Stimulated activated naive B cell treated with anti-CD40 and anti-IgM and Interleukin-4, amounts not matched to agents 10 μg/mL and 1 μg/mL and 100 μg/mL, for 72 hours (primary cell): Measurements from ENCODE around the gene GPC2.
"Not testable (repeated sequence)": the region's sequence is repeated elsewhere in the genome, so short reads cannot be mapped to it uniquely, and the experiment has no call there.

Experiments used
- ATAC-seq, 2 donors: fragments of 150-1000 bp; cut with Tn5 transposase; replicated peaks; 2 replicates each; pipeline ENCODE4 v1.10.0; 2021; ENCODE audit warnings: moderate library complexity in 1 of 2
- DNase-seq: peaks from one replicate; pipeline ENCODE4 v3.0.0; 2021
- H3K27ac Mint-ChIP-seq: one replicate; pipeline ENCODE4 v1.8.0; 2022; ENCODE audit warnings: mild to moderate bottlenecking, mixed read lengths
- H3K27me3 Mint-ChIP-seq, 2 donors: one replicate each; pipeline ENCODE4 v1.8.0; 2022; ENCODE audit warnings: mixed read lengths in 2 of 2
- H3K36me3 Mint-ChIP-seq, 2 donors: one replicate each; pipeline ENCODE4 v1.8.0; 2022; ENCODE audit warnings: mixed read lengths in 2 of 2, mild to moderate bottlenecking in 1 of 2
- H3K4me1 Mint-ChIP-seq, 2 donors: one replicate each; pipeline ENCODE4 v1.8.0; 2022; ENCODE audit warnings: mixed read lengths in 2 of 2, mild to moderate bottlenecking in 1 of 2
- H3K4me3 Mint-ChIP-seq, 2 donors: one replicate each; pipeline ENCODE4 v1.8.0; 2022; ENCODE audit warnings: mild to moderate bottlenecking in 2 of 2, mixed read lengths in 2 of 2, moderate library complexity in 1 of 2
- H3K9me3 Mint-ChIP-seq, 2 donors: one replicate each; pipeline ENCODE4 v1.8.0; 2022; ENCODE audit warnings: mixed read lengths in 2 of 2, mild to moderate bottlenecking in 1 of 2

GPC2 gene, protein sequence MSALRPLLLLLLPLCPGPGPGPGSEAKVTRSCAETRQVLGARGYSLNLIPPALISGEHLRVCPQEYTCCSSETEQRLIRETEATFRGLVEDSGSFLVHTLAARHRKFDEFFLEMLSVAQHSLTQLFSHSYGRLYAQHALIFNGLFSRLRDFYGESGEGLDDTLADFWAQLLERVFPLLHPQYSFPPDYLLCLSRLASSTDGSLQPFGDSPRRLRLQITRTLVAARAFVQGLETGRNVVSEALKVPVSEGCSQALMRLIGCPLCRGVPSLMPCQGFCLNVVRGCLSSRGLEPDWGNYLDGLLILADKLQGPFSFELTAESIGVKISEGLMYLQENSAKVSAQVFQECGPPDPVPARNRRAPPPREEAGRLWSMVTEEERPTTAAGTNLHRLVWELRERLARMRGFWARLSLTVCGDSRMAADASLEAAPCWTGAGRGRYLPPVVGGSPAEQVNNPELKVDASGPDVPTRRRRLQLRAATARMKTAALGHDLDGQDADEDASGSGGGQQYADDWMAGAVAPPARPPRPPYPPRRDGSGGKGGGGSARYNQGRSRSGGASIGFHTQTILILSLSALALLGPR

DNA sequence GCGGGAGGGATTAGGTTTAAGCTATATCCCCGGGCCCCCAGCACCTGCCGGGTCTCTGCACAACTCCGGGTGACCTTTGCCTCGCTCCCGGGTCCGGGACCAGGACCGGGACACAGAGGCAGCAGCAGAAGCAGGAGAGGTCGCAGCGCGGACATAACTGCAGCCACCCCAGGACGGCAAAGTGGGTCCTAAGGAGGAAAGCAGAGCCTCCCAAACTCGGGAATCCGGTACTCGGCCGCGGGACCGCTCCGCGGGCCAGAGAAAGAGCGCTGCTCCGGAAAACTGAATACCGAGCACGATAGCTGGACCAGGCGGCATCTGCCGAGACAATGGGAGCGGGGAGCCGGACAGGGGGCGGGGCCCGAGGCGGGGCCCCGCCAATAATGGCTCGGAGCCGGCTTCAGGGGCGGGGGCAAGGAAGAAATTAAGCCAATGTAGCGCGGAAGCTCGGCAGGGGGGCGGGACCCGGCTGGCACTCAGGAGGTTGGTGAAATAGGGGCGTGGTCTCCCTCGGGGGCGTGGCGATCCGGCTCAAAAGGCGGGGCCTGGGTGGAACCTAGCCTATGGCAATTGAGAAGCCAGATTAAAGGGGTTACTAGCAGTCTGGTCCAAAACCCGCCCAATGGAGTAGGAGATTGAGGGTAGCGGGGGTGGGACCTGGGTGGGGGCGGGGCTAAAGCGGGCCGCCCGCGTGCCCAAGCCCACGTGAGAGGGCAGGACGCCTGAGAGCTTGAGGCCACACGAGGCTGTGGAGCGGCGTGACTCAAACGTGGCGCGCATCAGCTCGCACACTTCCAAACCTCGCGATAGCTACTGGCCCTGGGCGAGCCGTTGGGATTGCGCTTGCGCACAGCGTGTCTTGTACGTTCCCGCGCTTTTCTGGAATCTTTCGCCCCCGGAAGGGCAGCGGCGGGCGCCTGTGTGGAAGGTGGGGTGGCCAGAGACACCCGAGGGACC, at the start of gene GPC2, which contains the start of gene STAG3:
TSS of gene GPC2 (minus strand) at position 337 of the 957 bp plus-strand sequence. CDS start at position 155, 182 bp downstream.
TSS of gene STAG3 (plus strand) at position 874 of the 957 bp plus-strand sequence. CDS start 2,639 bp downstream, outside the sequence.
- Mint-ChIP-seq H3K4me1 (peaks cover 19 to 35% of the 10 kb centered on the region in 2 donors), H3K27me3 (peaks cover 0 to 4% of the 10 kb centered on the region in 2 donors), H3K27ac (peak within 1 kb of the TSS; percentile 72), H3K36me3 (peaks cover 1 to 3% of the 10 kb centered on the region in 2 donors), H3K4me3 (peak within 1 kb of the TSS; percentile 74 to 83), H3K9me3 (peaks cover 0 to 1% of the 10 kb centered on the region in 2 donors)
- ATAC-seq: peak; percentile 92 to 94
- peak; percentile 96 for DNase-seq

DNA sequence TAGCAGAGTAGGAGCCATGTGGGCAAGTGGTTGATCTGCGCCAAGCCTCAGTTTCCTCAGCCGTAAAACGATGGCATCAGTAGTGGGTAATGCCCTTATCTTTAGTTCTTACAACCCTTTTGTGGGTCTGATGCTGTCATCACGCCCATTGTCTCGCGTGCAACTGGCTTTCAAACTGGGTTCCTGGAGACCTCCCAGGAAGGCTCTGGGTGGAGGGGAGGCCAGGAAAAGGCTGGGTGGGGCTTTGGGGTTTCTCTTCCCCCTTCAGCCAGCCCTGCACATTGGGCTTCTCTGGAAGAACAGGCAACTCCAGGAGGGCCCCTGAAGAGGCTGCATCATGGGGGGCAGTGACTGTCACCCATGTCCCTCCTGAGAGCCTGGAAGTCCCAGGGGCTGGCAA, 47.7 kb upstream of the GPC2 start:
- ATAC-seq, H3K27me3 Mint-ChIP-seq, DNase-seq, H3K4me3 Mint-ChIP-seq, H3K9me3 Mint-ChIP-seq: not testable (repeated sequence)
- peaks cover 17 to 28% of the 10 kb centered on the region in 2 donors for H3K36me3 Mint-ChIP-seq
- H3K4me1 Mint-ChIP-seq: peaks cover 23 to 70% of the 10 kb centered on the region in 2 donors
- peak overlapping the region; percentile 80 for H3K27ac Mint-ChIP-seq

DNA sequence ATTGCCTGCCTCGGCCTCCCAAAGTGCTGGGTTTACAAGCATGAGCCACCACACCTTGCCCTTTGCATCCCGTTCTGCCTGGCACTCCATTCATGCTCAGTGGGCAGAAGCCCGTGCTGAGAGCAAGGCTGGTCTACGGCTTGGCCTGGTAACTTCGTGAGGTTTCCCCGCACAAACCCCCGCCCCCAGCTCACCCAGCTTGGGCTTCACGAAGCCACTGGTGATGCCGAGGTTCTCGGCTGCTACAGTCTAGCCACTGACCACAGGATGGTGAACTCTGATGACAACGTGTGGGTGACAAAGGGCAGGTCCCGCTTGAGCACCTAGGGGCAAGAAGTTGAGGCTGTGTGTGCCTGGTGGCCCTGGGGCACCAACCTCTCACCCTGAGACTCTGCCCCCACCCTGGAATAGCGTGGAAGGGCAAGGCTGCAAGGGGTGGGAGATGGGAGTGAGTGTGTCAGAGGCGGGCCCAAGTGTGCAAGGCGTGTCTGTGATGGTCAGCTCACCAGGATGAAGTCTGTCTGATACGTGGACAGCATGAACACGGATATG, 46.3 kb upstream of the GPC2 start:
- not testable (repeated sequence) for ATAC-seq, H3K27me3 Mint-ChIP-seq, H3K9me3 Mint-ChIP-seq, DNase-seq
- Mint-ChIP-seq H3K4me3 (peak overlapping the region in 1 of 2 donors; percentile 68), H3K4me1 (peaks cover 31 to 83% of the 10 kb centered on the region in 2 donors), H3K36me3 (peaks cover 16 to 28% of the 10 kb centered on the region in 2 donors), H3K27ac (peak overlapping the region; percentile 62)

DNA sequence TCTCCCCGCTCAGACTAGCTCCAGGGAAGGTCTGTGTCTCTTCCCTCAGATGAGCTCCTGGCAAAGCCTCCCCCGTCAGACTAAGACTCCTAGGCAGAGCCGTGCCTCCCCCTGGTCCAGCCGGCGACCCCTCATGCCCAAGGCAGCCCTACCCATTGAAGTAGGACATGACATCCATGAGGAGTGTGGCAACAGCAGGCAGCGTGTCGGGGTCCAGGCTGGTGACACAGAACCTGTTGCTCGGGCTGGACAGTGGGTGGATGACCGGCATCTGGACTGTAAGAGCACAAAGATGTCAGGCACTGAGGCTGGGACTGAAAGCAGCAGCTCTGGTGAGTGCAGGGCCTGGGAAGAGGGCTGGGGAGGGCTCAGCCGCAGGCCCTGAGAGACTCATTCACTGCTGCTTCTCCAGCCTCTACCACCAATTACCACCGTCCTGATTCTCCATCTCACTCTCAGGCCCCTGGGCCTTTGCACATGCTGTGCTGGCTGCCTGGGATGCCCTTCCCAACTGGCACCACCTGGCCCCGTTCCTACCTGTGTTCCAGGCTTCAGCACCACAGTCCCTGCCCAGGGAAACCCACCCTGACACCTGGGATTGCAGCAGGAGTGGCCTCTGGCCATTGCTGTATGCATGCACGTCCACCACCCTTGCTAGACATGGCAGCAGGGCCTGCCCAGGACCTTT, 45.4 kb upstream of the GPC2 start:
- ATAC-seq: no peak

DNA sequence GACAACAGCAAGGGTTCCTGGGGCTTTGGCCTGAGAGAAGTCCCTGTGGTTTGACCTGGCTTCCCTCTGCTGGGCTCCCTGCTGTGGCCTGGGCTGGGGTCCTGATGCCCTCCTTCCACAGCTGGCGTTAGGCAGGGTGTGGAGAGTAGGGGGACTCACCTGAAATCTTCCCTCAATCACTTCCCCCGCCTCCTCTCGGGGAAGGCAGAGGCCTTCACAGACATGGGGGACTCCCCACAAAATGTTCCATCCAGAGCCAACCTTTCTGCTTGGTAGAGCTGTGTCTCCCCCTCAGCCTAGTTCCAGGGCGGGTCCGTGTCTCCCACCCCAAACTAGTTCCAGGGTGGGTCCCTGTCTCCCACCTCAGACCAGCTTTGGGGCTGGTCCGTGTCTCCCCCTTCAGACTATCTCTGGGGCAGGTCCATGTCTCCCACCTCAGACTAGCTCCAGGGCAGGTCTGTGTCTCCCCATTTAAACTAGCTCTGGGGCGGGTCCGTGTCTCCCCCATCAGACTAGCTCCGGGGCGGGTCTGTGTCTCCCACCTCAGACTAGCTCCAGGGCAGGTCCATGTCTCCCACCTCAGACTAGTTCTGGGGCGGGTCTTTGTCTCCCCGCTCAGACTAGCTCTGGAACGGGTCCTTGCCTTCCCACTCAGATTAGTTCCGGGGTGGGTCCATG, 44.7 kb upstream of the GPC2 start:
- no peak for DNase-seq
- Mint-ChIP-seq H3K4me1 (peaks cover 36 to 85% of the 10 kb centered on the region in 2 donors), H3K27me3 (no peaks in the 10 kb centered on the region), H3K9me3 (no peaks in the 10 kb centered on the region), H3K27ac (peak overlapping the region; percentile 99), H3K4me3 (peak overlapping the region; percentile 81 to 87), H3K36me3 (peaks cover 15 to 31% of the 10 kb centered on the region in 2 donors)
- ATAC-seq: no peak

More for the DNA sequence above, 45.4 kb upstream of the GPC2 start:
- Mint-ChIP-seq H3K36me3 (peaks cover 15 to 28% of the 10 kb centered on the region in 2 donors), H3K9me3 (no peaks in the 10 kb centered on the region), H3K27ac (peak overlapping the region; percentile 99), H3K4me3 (peak overlapping the region; percentile 81 to 87), H3K4me1 (peaks cover 30 to 78% of the 10 kb centered on the region in 2 donors), H3K27me3 (no peaks in the 10 kb centered on the region)
- no peak for DNase-seq

DNA sequence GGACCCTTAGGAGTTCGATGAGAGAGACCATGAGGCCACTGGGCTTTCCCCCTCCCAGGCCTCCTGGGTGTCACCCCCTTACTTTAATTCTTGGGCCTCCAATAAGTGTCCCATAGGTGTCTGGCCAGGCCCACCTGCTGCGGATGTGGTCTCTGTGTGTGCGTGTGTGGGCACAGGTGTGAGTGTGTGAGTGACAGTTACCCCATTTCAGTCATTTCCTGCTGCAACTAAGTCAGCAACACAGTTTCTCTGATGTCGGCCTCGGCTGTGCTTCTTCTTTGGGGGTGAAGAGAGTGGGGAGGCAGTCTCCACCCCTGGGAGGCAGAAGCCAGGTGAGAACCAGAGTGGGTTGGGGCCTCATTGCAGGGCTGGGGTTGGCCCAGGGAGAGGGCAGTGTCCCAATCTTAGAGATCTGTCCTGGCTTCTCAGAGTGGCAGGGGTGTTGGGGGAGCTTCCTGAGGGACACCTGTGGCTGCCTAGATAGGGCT, 44.1 kb upstream of the GPC2 start:
- peak overlapping the region; percentile 99 for H3K27ac Mint-ChIP-seq
- DNase-seq (peak; percentile 51), ATAC-seq (peak; percentile 53 to 72)
- H3K36me3 Mint-ChIP-seq: peaks cover 14 to 30% of the 10 kb centered on the region in 2 donors
- no peaks in the 10 kb centered on the region for H3K9me3 Mint-ChIP-seq
- H3K4me1 Mint-ChIP-seq: peaks cover 35 to 88% of the 10 kb centered on the region in 2 donors
- H3K4me3 Mint-ChIP-seq: peak overlapping the region; percentile 81 to 87
- H3K27me3 Mint-ChIP-seq: no peaks in the 10 kb centered on the region

DNA sequence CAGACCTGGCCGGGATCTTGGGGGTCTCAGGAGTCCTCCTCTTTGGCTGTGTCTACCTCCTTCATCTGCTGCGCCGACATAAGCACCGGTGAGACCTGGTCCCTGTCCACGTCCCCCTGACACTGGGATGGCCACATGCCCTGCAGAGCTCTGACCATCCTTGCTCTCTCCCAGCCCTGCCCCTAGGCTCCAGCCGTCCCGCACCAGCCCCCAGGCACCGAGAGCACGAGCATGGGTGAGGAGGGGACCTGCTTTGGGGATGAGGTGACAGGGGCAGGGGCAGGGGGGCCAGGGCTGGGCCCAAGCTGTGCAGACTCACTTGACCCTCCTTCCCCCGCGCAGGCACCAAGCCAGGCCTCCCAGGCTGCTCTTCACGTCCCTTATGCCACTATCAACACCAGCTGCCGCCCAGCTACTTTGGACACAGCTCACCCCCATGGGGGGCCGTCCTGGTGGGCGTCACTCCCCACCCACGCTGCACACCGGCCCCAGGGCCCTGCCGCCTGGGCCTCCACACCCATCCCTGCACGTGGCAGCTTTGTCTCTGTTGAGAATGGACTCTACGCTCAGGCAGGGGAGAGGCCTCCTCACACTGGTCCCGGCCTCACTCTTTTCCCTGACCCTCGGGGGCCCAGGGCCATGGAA, 43.5 kb upstream of the GPC2 start:
- no peak for ATAC-seq
- Mint-ChIP-seq H3K4me1 (peaks cover 37 to 89% of the 10 kb centered on the region in 2 donors), H3K27ac (peak overlapping the region; percentile 99), H3K4me3 (peak overlapping the region; percentile 81 to 87), H3K36me3 (peaks cover 13 to 30% of the 10 kb centered on the region in 2 donors), H3K9me3 (no peaks in the 10 kb centered on the region), H3K27me3 (no peaks in the 10 kb centered on the region)
- no peak for DNase-seq

DNA sequence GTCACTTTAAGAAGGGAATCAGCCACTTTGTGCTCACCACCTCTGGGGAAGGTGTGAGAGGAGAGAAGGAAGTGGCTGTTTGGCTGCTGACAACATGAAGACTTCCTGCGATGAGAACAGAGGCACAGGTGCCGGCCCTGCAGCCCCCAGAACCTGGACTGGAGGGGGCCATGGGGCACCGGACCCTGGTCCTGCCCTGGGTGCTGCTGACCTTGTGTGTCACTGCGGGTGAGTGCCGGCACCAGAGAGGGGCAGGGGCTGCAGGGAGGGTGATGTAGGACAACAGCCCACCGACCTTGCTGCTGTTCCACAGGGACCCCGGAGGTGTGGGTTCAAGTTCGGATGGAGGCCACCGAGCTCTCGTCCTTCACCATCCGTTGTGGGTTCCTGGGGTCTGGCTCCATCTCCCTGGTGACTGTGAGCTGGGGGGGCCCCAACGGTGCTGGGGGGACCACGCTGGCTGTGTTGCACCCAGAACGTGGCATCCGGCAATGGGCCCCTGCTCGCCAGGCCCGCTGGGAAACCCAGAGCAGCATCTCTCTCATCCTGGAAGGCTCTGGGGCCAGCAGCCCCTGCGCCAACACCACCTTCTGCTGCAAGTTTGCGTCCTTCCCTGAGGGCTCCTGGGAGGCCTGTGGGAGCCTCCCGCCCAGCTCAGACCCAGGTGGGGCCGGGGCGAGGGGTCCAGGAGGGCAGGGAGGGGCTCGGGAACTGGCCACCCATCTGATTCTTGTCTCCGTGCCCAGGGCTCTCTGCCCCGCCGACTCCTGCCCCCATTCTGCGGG, 42.8 kb upstream of the GPC2 start, which contains the start of gene PVRIG:
TSS of gene PVRIG (plus strand) at position 149 of the 785 bp plus-strand sequence. CDS start at position 171, 22 bp downstream.
- Mint-ChIP-seq H3K4me1 (peaks cover 41 to 91% of the 10 kb centered on the region in 2 donors), H3K36me3 (peaks cover 15 to 37% of the 10 kb centered on the region in 2 donors), H3K27ac (peak within 1 kb of the TSS; percentile 99), H3K4me3 (peak within 1 kb of the TSS; percentile 81 to 87)
- not testable (repeated sequence) for H3K27me3 Mint-ChIP-seq, H3K9me3 Mint-ChIP-seq, DNase-seq, ATAC-seq

DNA sequence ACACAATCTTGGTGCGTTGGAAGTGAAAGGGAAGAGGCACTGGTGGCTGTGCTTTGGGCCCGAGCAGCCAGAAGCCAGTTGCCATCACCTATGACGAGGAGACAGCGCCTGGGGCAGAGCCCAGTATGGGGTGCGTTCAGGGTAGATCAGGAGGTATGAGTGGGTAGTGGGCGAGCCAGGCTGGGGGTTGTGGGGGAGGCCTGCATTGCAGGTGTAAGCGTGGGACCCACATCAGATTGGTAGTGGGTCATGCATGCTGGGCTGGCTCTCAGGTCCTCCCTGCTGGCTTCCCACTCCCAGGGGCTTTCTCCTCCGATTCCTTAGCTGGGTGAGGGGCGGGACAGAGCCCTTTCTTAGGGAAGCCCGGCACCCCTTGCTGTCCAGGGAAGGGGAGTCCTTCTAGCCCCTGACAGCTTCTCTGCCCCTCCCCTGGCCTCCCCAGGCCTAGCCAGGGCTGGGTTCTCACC, 42.1 kb upstream of the GPC2 start:
- no peaks in the 10 kb centered on the region for H3K27me3 Mint-ChIP-seq
- H3K27ac Mint-ChIP-seq: peak overlapping the region; percentile 99
- H3K36me3 Mint-ChIP-seq: peaks cover 17 to 40% of the 10 kb centered on the region in 2 donors
- H3K4me3 Mint-ChIP-seq: peak overlapping the region; percentile 81 to 87
- DNase-seq: no peak
- H3K9me3 Mint-ChIP-seq: no peaks in the 10 kb centered on the region
- peaks cover 46 to 91% of the 10 kb centered on the region in 2 donors for H3K4me1 Mint-ChIP-seq
- no peak for ATAC-seq

DNA sequence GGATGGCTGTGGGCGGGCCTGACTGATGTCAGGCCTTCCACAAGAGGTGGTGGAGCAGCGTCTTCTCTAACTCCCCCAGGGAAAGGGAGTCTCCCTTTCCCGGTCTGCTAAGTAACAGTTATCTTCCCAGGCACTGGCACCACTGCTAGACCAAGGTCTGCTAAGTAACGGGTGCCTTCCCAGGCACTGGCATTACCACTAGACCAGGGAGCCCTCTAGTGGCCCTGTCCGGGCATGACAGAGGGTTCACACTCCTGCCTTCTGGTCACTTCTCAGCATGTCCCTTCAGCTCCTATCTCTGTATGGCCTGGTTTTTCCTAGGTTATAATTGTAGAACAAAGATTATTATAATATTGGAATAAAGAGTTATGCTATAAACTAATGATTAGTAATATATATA, 40.8 kb upstream of the GPC2 start:
- ATAC-seq: peak; percentile 31 to 44
- Mint-ChIP-seq H3K36me3 (peaks cover 15 to 36% of the 10 kb centered on the region in 2 donors), H3K27ac (peak overlapping the region; percentile 99), H3K4me3 (peak overlapping the region; percentile 21 to 61), H3K4me1 (peaks cover 53 to 93% of the 10 kb centered on the region in 2 donors)
- not testable (repeated sequence) for H3K9me3 Mint-ChIP-seq, H3K27me3 Mint-ChIP-seq
- peak; percentile 80 for DNase-seq

DNA sequence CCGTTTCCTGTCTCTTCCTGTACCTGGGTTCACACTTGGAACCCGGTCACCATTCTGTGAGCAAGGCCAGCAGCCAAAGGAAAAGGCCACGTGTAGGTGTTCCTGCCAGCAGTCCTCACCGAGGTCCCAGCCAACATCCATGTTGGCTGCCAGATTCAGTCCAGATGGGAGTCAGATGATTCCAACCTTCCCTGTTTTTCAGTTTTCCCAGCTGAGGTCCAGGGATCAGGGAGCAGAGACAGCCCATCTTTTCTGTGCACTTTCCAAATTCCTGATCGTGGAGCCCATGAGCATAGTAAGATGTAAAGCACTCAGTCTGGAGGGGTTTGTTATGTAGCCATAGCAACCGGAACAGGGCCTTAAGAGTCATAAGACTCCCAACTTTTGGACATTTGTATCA, 38.7 kb upstream of the GPC2 start:
- Mint-ChIP-seq H3K36me3 (peaks cover 17 to 36% of the 10 kb centered on the region in 2 donors), H3K9me3 (no peaks in the 10 kb centered on the region), H3K27me3 (no peaks in the 10 kb centered on the region), H3K4me3 (no peak overlapping the region), H3K27ac (peak overlapping the region; percentile 59), H3K4me1 (peaks cover 50 to 87% of the 10 kb centered on the region in 2 donors)
- ATAC-seq (no peak), DNase-seq (no peak)
